H1 (cell line): ENCODE results near the gene REC8. TPM values are rescaled to one million over a fixed set of nuclear protein-coding genes. Genes with fewer than 3 reads are reported as not detected.
A peak's percentile ranks its signal among the peaks of the same experiment; 100 is the strongest.

ENCODE experiments used
- CTCF ChIA-PET: fragments of 300-600 bp; sonication (Branson Sonifier 250); formaldehyde crosslinking; loops from one replicate; lab custom pipeline; 2021; ENCODE audit not compliant: partially characterized antibody; lab: Charles Lee
- POLR2A ChIA-PET: fragments of 300-600 bp; sonication (Branson Sonifier 250); formaldehyde crosslinking; loops from one replicate; lab custom pipeline; 2021; ENCODE audit warnings: inconsistent platforms; ENCODE audit not compliant: partially characterized antibody; lab: Charles Lee
- DNase-seq, 2 experiments: peaks; one replicate each; pipeline versions ENCODE4 v3.0.0 to v3.0.0-alpha.2; 2010 to 2022; ENCODE audit warnings: low spot score in 2 of 2, low read depth in 1 of 2, mixed read lengths in 1 of 2
- FAIRE-seq: peaks from 2 replicates; lab custom pipeline; 2011; peaks lifted over from hg19 to GRCh38; lab: Jason Lieb, UNC
- H2AFZ ChIP-seq: 2 replicates; pipeline ENCODE4 v1.8.1; 2012; ENCODE audit warnings: low read length, inconsistent platforms
- H2AK5ac ChIP-seq: 2 replicates; pipeline ENCODE4 v1.6.1; 2013; ENCODE audit warnings: low read depth, low read length
- H2BK120ac ChIP-seq: replicated peaks from 2 replicates; pipeline ENCODE3; 2013; ENCODE audit warnings: low read depth, low read length, inconsistent platforms
- H2BK12ac ChIP-seq: 2 replicates; pipeline ENCODE4 v1.6.1; 2013; ENCODE audit warnings: low read depth, low read length
- H2BK15ac ChIP-seq: 2 replicates; pipeline ENCODE4 v1.6.1; 2013; ENCODE audit warnings: low read length
- H2BK20ac ChIP-seq: 2 replicates; pipeline ENCODE4 v1.6.1; 2013; ENCODE audit warnings: low read length
- H2BK5ac ChIP-seq: 2 replicates; pipeline ENCODE4 v1.6.1; 2013; ENCODE audit warnings: low read depth, low read length
- H3K14ac ChIP-seq: 2 replicates; pipeline ENCODE4 v1.6.1; 2013; ENCODE audit warnings: inconsistent platforms; ENCODE audit not compliant: insufficient read length
- H3K18ac ChIP-seq: 2 replicates; pipeline ENCODE4 v1.6.1; 2013; ENCODE audit warnings: low read length; ENCODE audit errors: extremely low read depth
- H3K23ac ChIP-seq: 2 replicates; pipeline ENCODE4 v1.6.1; 2013; ENCODE audit warnings: inconsistent platforms; ENCODE audit not compliant: insufficient read length
- H3K23me2 ChIP-seq: 2 replicates; pipeline ENCODE4 v1.6.1; 2013; ENCODE audit warnings: low read depth, low read length
- H3K27ac ChIP-seq: 2 replicates; pipeline ENCODE4 v1.6.1; 2011; ENCODE audit warnings: low read depth, low read length, inconsistent platforms
- H3K27me3 ChIP-seq, 4 experiments: replicated peaks in 1 of 4; 1 replicate in 1 of 4; 2 replicates in 3 of 4; pipeline versions ENCODE4 v1.6.1 to v1.8.1; 2011 to 2013; ENCODE audit warnings: low read length in 3 of 4, mild to moderate bottlenecking in 3 of 4, inconsistent platforms in 2 of 4, mixed read lengths in 2 of 4, moderate library complexity in 1 of 4; ENCODE audit not compliant: control insufficient read depth in 3 of 4, insufficient read depth in 3 of 4; ENCODE audit errors: extremely low read depth in 1 of 4
- H3K36me3 ChIP-seq, 4 experiments: 2 replicates each; pipeline versions ENCODE4 v1.6.1 to v1.8.1; 2011 to 2013; ENCODE audit warnings: mild to moderate bottlenecking in 4 of 4, low read length in 3 of 4, moderate library complexity in 2 of 4, control low read depth in 1 of 4, inconsistent platforms in 1 of 4; ENCODE audit not compliant: insufficient read depth in 4 of 4, control insufficient read depth in 2 of 4
- H3K4ac ChIP-seq: replicated peaks from 2 replicates; pipeline ENCODE3; 2013; ENCODE audit warnings: low read length, low read depth, mixed read lengths, inconsistent platforms; ENCODE audit not compliant: insufficient read length
- H3K4me1 ChIP-seq, 4 experiments: replicated peaks in 1 of 4; 1 replicate in 1 of 4; 2 replicates in 3 of 4; pipeline versions ENCODE4 v1.6.1 to v1.8.1; 2011 to 2013; ENCODE audit warnings: low read length in 3 of 4, inconsistent platforms in 2 of 4, mixed read lengths in 1 of 4; ENCODE audit not compliant: insufficient read depth in 4 of 4, control insufficient read depth in 3 of 4
- H3K4me2 ChIP-seq, 2 experiments: 2 replicates each; pipeline versions ENCODE4 v1.6.1 to v1.8.1; 2011 to 2013; ENCODE audit warnings: low read depth in 2 of 2, low read length in 2 of 2, control low read depth in 1 of 2, inconsistent platforms in 1 of 2, mild to moderate bottlenecking in 1 of 2; ENCODE audit not compliant: insufficient read depth in 1 of 2
- H3K4me3 ChIP-seq, 4 experiments: fragments of 200-600, 300-600 bp in 1 of 4; sonication (generic), shearing (Covaris generic), sonication (Bioruptor Twin) in 1 of 4; 2 replicates each; pipeline versions ENCODE4 v1.5.1 to v1.8.1; 2011 to 2016; ENCODE audit warnings: low read length in 4 of 4, low read depth in 3 of 4, control low read depth in 2 of 4, inconsistent platforms in 2 of 4, mild to moderate bottlenecking in 2 of 4, mixed read lengths in 1 of 4, moderate library complexity in 1 of 4; ENCODE audit not compliant: insufficient read depth in 2 of 4; ENCODE audit errors: extremely low read depth in 1 of 4
- H3K56ac ChIP-seq: replicated peaks from 2 replicates; pipeline ENCODE3; 2013; ENCODE audit warnings: low read depth, mild to moderate bottlenecking, mixed read lengths, low read length, inconsistent platforms; ENCODE audit not compliant: insufficient read length
- H3K79me1 ChIP-seq: 2 replicates; pipeline ENCODE4 v1.6.1; 2013; ENCODE audit warnings: low read depth, low read length, control low read depth
- H3K79me2 ChIP-seq, 2 experiments: 2 replicates each; pipeline versions ENCODE4 v1.6.1 to v1.8.1; 2012 to 2013; ENCODE audit warnings: low read length in 2 of 2, mild to moderate bottlenecking in 2 of 2, inconsistent platforms in 1 of 2; ENCODE audit not compliant: insufficient read depth in 2 of 2, control insufficient read depth in 1 of 2
- H3K9ac ChIP-seq, 4 experiments: replicated peaks in 1 of 4; 1 replicate in 1 of 4; 2 replicates in 3 of 4; pipeline versions ENCODE4 v1.6.1 to v1.8.1; 2011 to 2013; ENCODE audit warnings: low read depth in 3 of 4, low read length in 3 of 4, control low read depth in 2 of 4, mild to moderate bottlenecking in 2 of 4, moderate library complexity in 2 of 4, inconsistent platforms in 1 of 4; ENCODE audit errors: extremely low read depth in 1 of 4
- H3K9me3 ChIP-seq, 2 experiments: 2 replicates each; pipeline versions ENCODE4 v1.6.1 to v1.8.1; 2012 to 2013; ENCODE audit warnings: mild to moderate bottlenecking in 2 of 2, moderate library complexity in 2 of 2, control low read depth in 1 of 2, inconsistent platforms in 1 of 2, low read depth in 1 of 2, low read length in 1 of 2, mixed read lengths in 1 of 2; ENCODE audit not compliant: insufficient read depth in 2 of 2
- H4K20me1 ChIP-seq, 2 experiments: replicated peaks in 1 of 2; 2 replicates each; pipeline versions ENCODE3 to v1.8.1; 2011 to 2013; ENCODE audit warnings: inconsistent platforms in 2 of 2, low read length in 2 of 2, mild to moderate bottlenecking in 1 of 2; ENCODE audit not compliant: insufficient read depth in 2 of 2, control insufficient read depth in 1 of 2
- H4K5ac ChIP-seq: 2 replicates; pipeline ENCODE4 v1.6.1; 2013; ENCODE audit warnings: low read length, low read depth, mixed read lengths, inconsistent platforms; ENCODE audit not compliant: insufficient read length
- H4K8ac ChIP-seq: 2 replicates; pipeline ENCODE4 v1.8.0; 2013; ENCODE audit warnings: mild to moderate bottlenecking, moderate library complexity, low read length, inconsistent platforms; ENCODE audit not compliant: insufficient read depth; ENCODE audit errors: extremely low read depth
- H4K91ac ChIP-seq: replicated peaks from 2 replicates; pipeline ENCODE3; 2013; ENCODE audit warnings: low read length, mixed read lengths, inconsistent platforms; ENCODE audit not compliant: insufficient read length
- BACH1 ChIP-seq: IDR thresholded peaks from 2 replicates; pipeline ENCODE4 v1.6.1; 2012; ENCODE audit warnings: low read length, improper control_type of control experiment
- CHD2 ChIP-seq: IDR thresholded peaks from 2 replicates; pipeline ENCODE4 v1.6.1; 2012; ENCODE audit warnings: low read length, improper control_type of control experiment
- EP300 ChIP-seq, 2 experiments: IDR thresholded peaks; 1 replicate in 1 of 2; 2 replicates in 1 of 2; pipeline ENCODE4 v1.6.1; 2011 to 2012; ENCODE audit warnings: low read depth in 2 of 2, low read length in 2 of 2, mild to moderate bottlenecking in 2 of 2, borderline replicate concordance in 1 of 2, inconsistent platforms in 1 of 2, moderate library complexity in 1 of 2
- HDAC6 ChIP-seq: IDR thresholded peaks from one replicate; pipeline ENCODE4 v1.7.1; 2012; ENCODE audit warnings: low read depth, mild to moderate bottlenecking, inconsistent platforms, low read length, moderate library complexity
- KDM5A ChIP-seq: fragments of 200-600 bp; IDR thresholded peaks from 2 replicates; pipeline ENCODE4 v1.7.1; 2012; ENCODE audit warnings: mild to moderate bottlenecking, low read length, inconsistent platforms, mixed read lengths
- MAX ChIP-seq: IDR thresholded peaks from 2 replicates; pipeline ENCODE4 v1.6.1; 2012; ENCODE audit warnings: inconsistent platforms
- POU5F1 ChIP-seq: IDR thresholded peaks from 2 replicates; pipeline ENCODE4 v1.6.1; 2011; ENCODE audit warnings: low read depth, mild to moderate bottlenecking, low read length, moderate library complexity
- RNF2 ChIP-seq: fragments of 200-900, 300-1000 bp; sonication (generic); IDR thresholded peaks from 2 replicates; pipeline ENCODE4 v1.7.1; 2016; ENCODE audit warnings: borderline replicate concordance, low read depth, mild to moderate bottlenecking, antibody characterized with exemption, low read length; ENCODE audit not compliant: poor library complexity, severe bottlenecking; ENCODE audit errors: missing control alignments
- SP2 ChIP-seq: IDR thresholded peaks from 2 replicates; pipeline ENCODE4 v1.6.1; 2012; ENCODE audit warnings: mild to moderate bottlenecking, low read length, inconsistent platforms
- TAF1 ChIP-seq: IDR thresholded peaks from 2 replicates; pipeline ENCODE4 v1.6.1; 2011; ENCODE audit warnings: mild to moderate bottlenecking, low read depth, low read length
- ZNF274 ChIP-seq: IDR thresholded peaks from 2 replicates; pipeline ENCODE4 v1.7.0; 2012; ENCODE audit warnings: low read length, borderline replicate concordance; ENCODE audit errors: extremely low read depth
- WGBS, 2 experiments: shearing (Covaris generic) in 1 of 2; methylation state at CpG; one replicate each; pipeline versions ENCODE4 v1.1.6 to v1.1.7; 2013 to 2015; ENCODE audit warnings: low lambda C conversion rate in 2 of 2, mixed read lengths in 2 of 2, inconsistent platforms in 1 of 2, low coverage in 1 of 2, missing lambda C conversion rate in 1 of 2; ENCODE audit not compliant: insufficient replicate concordance in 2 of 2, insufficient coverage in 1 of 2, insufficient read length in 1 of 2; ENCODE audit errors: extremely low coverage in 1 of 2, missing lambda C conversion rate in 1 of 2; 5-methylcytosine and 5-hydroxymethylcytosine counted together
- polyA plus RNA-seq, 7 experiments: library from polyadenylated mRNA; depleted of rRNA in 3 of 7; stranded (reverse) in 5 of 7; unstranded in 2 of 7; fragments of >200 nt in 5 of 7; fragments of 200-250 nt in 2 of 7; gene quantifications; 1 replicate in 5 of 7; 2 replicates in 1 of 7; 4 replicates in 1 of 7; pipeline versions ENCODE4 v1.2.1 to v1.2.3, GENCODE V29; 2011 to 2013; ENCODE audit warnings: missing spikeins in 2 of 7, mixed read lengths in 2 of 7
- total RNA-seq: library from RNA; stranded (reverse); fragmentation: NEBNext Ultra II Directional; extraction: Animal tissue kit (Norgen Biotek cat#: 25700); gene quantifications from 2 replicates; pipeline ENCODE4 v1.2.1, GENCODE V29; 2021

The REC8 gene
- total and polyA plus RNA-seq, 2 of the 8 experiments (the other 6 are each of a cell fraction or from before 2014, with no cell fraction given), result 9.8 to 28.5 TPM

GRCh38 chr14:24194186-24194872, 22.4 kb downstream of the REC8 start:
- no peak overlapping the region for H2BK20ac ChIP-seq
- ChIA-PET CTCF (interaction anchor here (1.1 to 2.1 kb wide), 5 partner anchors 19 to 202 kb away, joined by 3 to 7 read pairs (median 4); partner anchors contain the start of genes CHMP4A and TINF2), POLR2A (interaction anchor here (0.6 to 4.7 kb wide), 18 partner anchors 10 to 100 kb away, joined by 3 to 119 read pairs (median 6); partner anchors contain the start of genes CHMP4A, EMC9, GMPR2 and IRF9)
- no peak overlapping the region for H3K9ac ChIP-seq
- H3K23me2 ChIP-seq, result peaks cover 5% of the 10 kb centered on the region; the same call in 1 of the 2 replicates
- H4K20me1 ChIP-seq, result no peaks in the 10 kb centered on the region
- peaks cover 3% of the 10 kb centered on the region; the same call in 1 of the 2 replicates for H3K79me1 ChIP-seq
- H3K79me2 ChIP-seq, result peaks cover 0 to 3% of the 10 kb centered on the region in 2 experiments; a peak in 2 of 4 replicates
- H4K5ac ChIP-seq, result no peak overlapping the region
- H3K27me3 ChIP-seq, result no peaks in the 10 kb centered on the region
- H2BK5ac ChIP-seq, result no peak overlapping the region
- H2BK12ac ChIP-seq, result no peak overlapping the region
- peaks cover 4 to 6% (median 5%) of the 10 kb centered on the region in 4 experiments; a peak in 6 of 8 replicates for H3K36me3 ChIP-seq
- no peak overlapping the region for H3K18ac ChIP-seq
- no peak overlapping the region for H3K27ac ChIP-seq
- H3K23ac ChIP-seq, result no peak overlapping the region
- no peak overlapping the region for H4K8ac ChIP-seq
- H2BK120ac ChIP-seq, result no peak overlapping the region
- DNase-seq, result no peak
- peaks cover 0 to 9% (median 3%) of the 10 kb centered on the region in 4 experiments; a peak in 3 of 7 replicates for H3K4me1 ChIP-seq
- TF ChIP-seq RNF2, result no peak
- TF ChIP-seq POU5F1, result no peak
- TF ChIP-seq EP300 (IDR thresholded peaks at IDR 0.05; ENCODE audit: borderline replicate concordance in 1 of 2, low read depth in 2 of 2, low read length in 2 of 2), result no peak
- no peak for TF ChIP-seq CHD2
- no peak for TF ChIP-seq KDM5A
- no peak for TF ChIP-seq SP2
- TF ChIP-seq TAF1, result no peak
- no peak for TF ChIP-seq BACH1
- no peak for TF ChIP-seq MAX
- no peak for TF ChIP-seq HDAC6
- TF ChIP-seq ZNF274, result no peak
- H3K4me3 ChIP-seq, result peak overlapping the region; percentile 65 to 88 (median 84)
- no peak overlapping the region for H2AK5ac ChIP-seq
- no peak overlapping the region for H4K91ac ChIP-seq
- no peak overlapping the region for H3K14ac ChIP-seq
- WGBS, 2 experiments, result 88% methylated on average over 7 of the region's 7 CpGs; no CpG with 5 or more reads in 1 of the 2 experiments
- H3K4me2 ChIP-seq, result peak overlapping the region; percentile 79 to 94
- H3K56ac ChIP-seq, result no peak overlapping the region
- H3K9me3 ChIP-seq, result no peaks in the 10 kb centered on the region
- FAIRE-seq, result no peak
- H3K4ac ChIP-seq, result no peak overlapping the region
- no peak overlapping the region for H2AFZ ChIP-seq
- no peak overlapping the region for H2BK15ac ChIP-seq
